ENCODE measurements around the gene KCNJ6. TPM values are rescaled to one million over a fixed set of nuclear protein-coding genes. Genes with fewer than 3 reads are reported as not detected.

KCNJ6 gene
- total and polyA plus RNA-seq, 9 of the 15 experiments (the other 6 are each of a cell fraction or from before 2014, with no cell fraction given) = 0.06 to 0.21 (median 0.13) TPM; not detected in 1

DNA sequence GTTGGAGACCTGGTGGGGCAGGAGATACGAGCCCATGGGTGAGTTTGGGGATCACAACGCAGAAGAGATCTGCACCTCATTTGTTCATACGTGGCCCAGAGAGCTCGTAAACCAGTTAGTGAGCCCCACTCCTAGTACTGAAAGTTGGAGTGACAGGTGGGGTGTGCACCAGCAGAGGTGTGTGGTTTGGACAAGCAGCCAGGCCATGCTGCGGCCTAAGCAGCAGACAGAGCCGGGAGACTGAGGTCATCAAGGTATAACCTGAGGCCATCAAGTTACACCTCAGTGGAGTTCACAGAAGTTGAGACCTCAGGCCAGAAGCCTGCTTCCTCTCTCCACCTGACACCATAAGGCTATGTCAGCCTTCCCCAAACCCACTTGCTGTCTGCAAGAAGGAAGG is 27.6 kb downstream of the KCNJ6 start:
- H4K20me1 ChIP-seq (replicated peaks; ENCODE audit: control insufficient read depth, insufficient read depth, low read length) = no peaks in the 10 kb centered on the region; the same call in 1 of the 2 replicates
- no peak overlapping the region for H3K9ac ChIP-seq (ENCODE audit: insufficient read depth in 1 of 2, low read depth in 2 of 2, low read length in 2 of 2)
- WGBS (ENCODE audit: insufficient coverage, low coverage, missing lambda C conversion rate) = 0% methylated on average over 6 of the region's 6 CpGs
- no TSS peak for BruUV-seq (replicated peaks)
- TF ChIP-seq ESRRA (IDR thresholded peaks at IDR 0.05; ENCODE audit: borderline replicate concordance, low read depth) = no peak
- TF ChIP-seq, protein P1, sequence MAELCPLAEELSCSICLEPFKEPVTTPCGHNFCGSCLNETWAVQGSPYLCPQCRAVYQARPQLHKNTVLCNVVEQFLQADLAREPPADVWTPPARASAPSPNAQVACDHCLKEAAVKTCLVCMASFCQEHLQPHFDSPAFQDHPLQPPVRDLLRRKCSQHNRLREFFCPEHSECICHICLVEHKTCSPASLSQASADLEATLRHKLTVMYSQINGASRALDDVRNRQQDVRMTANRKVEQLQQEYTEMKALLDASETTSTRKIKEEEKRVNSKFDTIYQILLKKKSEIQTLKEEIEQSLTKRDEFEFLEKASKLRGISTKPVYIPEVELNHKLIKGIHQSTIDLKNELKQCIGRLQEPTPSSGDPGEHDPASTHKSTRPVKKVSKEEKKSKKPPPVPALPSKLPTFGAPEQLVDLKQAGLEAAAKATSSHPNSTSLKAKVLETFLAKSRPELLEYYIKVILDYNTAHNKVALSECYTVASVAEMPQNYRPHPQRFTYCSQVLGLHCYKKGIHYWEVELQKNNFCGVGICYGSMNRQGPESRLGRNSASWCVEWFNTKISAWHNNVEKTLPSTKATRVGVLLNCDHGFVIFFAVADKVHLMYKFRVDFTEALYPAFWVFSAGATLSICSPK (IDR thresholded peaks at IDR 0.05; ENCODE audit: borderline replicate concordance) = no peak
- no peak for TF ChIP-seq ELF2 (CRISPR knock-in tag; IDR thresholded peaks at IDR 0.05)
- TF ChIP-seq MAZ (CRISPR knock-in tag; conservative IDR thresholded peaks at IDR 0.05 in 1 of 2, IDR thresholded peaks at IDR 0.05 in 1 of 2) = no peak
- TF ChIP-seq BHLHE40 (IDR thresholded peaks at IDR 0.05; ENCODE audit: low read length) = no peak
- TF ChIP-seq ZNF766 (CRISPR knock-in tag; conservative IDR thresholded peaks at IDR 0.05) = no peak
- TF ChIP-seq, protein P2, sequence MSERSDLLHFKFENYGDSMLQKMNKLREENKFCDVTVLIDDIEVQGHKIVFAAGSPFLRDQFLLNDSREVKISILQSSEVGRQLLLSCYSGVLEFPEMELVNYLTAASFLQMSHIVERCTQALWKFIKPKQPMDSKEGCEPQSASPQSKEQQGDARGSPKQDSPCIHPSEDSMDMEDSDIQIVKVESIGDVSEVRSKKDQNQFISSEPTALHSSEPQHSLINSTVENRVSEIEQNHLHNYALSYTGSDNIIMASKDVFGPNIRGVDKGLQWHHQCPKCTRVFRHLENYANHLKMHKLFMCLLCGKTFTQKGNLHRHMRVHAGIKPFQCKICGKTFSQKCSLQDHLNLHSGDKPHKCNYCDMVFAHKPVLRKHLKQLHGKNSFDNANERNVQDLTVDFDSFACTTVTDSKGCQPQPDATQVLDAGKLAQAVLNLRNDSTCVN (CRISPR knock-in tag; IDR thresholded peaks at IDR 0.05) = no peak
- TF ChIP-seq, protein P3, sequence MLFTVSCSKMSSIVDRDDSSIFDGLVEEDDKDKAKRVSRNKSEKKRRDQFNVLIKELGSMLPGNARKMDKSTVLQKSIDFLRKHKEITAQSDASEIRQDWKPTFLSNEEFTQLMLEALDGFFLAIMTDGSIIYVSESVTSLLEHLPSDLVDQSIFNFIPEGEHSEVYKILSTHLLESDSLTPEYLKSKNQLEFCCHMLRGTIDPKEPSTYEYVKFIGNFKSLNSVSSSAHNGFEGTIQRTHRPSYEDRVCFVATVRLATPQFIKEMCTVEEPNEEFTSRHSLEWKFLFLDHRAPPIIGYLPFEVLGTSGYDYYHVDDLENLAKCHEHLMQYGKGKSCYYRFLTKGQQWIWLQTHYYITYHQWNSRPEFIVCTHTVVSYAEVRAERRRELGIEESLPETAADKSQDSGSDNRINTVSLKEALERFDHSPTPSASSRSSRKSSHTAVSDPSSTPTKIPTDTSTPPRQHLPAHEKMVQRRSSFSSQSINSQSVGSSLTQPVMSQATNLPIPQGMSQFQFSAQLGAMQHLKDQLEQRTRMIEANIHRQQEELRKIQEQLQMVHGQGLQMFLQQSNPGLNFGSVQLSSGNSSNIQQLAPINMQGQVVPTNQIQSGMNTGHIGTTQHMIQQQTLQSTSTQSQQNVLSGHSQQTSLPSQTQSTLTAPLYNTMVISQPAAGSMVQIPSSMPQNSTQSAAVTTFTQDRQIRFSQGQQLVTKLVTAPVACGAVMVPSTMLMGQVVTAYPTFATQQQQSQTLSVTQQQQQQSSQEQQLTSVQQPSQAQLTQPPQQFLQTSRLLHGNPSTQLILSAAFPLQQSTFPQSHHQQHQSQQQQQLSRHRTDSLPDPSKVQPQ (CRISPR knock-in tag; IDR thresholded peaks at IDR 0.05; ENCODE audit: borderline replicate concordance) = no peak
- TF ChIP-seq MBD2 (IDR thresholded peaks at IDR 0.05; ENCODE audit: borderline replicate concordance, low read depth) = no peak
- no peak for TF ChIP-seq SIX5 (IDR thresholded peaks at IDR 0.05; ENCODE audit: borderline replicate concordance in 1 of 2, insufficient read depth in 1 of 2, low read depth in 1 of 2, low read length in 2 of 2)
- TF ChIP-seq GATA2 (CRISPR knock-in tag; IDR thresholded peaks at IDR 0.05) = no peak
- H3K4me2 ChIP-seq (ENCODE audit: insufficient read depth, low read length) = no peak overlapping the region
- H3K4me3 ChIP-seq = no peak overlapping the region
- DNase-seq (ENCODE audit: extremely low read depth in 1 of 4, low spot score in 3 of 4) = no peak
- H3K9me3 ChIP-seq (replicated peaks; ENCODE audit: control insufficient read depth, insufficient read depth, low read depth, low read length) = no peaks in the 10 kb centered on the region
- peaks cover 0 to 5% of the 10 kb centered on the region in 2 experiments; a peak in 1 of 5 replicates for H3K27me3 ChIP-seq (ENCODE audit: control insufficient read depth in 2 of 2, insufficient read depth in 2 of 2, low read length in 2 of 2)
- H3K9me1 ChIP-seq (ENCODE audit: control insufficient read depth, insufficient read depth, low read length) = no peaks in the 10 kb centered on the region
- H3K79me2 ChIP-seq (ENCODE audit: control insufficient read depth, insufficient read depth, low read length) = no peaks in the 10 kb centered on the region
- no peak overlapping the region for H3K27ac ChIP-seq (ENCODE audit: extremely low read depth, low read depth, low read length)
- CTCF ChIA-PET (ENCODE audit: low intra/inter-chr PET ratio) = no interaction called here
- no peaks in the 10 kb centered on the region for H3K36me3 ChIP-seq (ENCODE audit: control insufficient read depth, insufficient read depth, low read length)
- intact Hi-C loops (cut with micrococcal nuclease) (no loop called here), in situ Hi-C loops (cut with MboI) (no loop called here)
- H2AFZ ChIP-seq (ENCODE audit: low read depth, low read length) = no peak overlapping the region
- no peak for FAIRE-seq
- POLR2A ChIA-PET = interaction anchor here (0.6 kb wide), 1 partner anchor 11 kb away, joined by 3 read pairs; no protein-coding TSS in a partner anchor
- ATAC-seq = no peak
- no peaks in the 10 kb centered on the region for H3K4me1 ChIP-seq (replicated peaks in 1 of 2; ENCODE audit: control insufficient read depth in 2 of 2, insufficient read depth in 2 of 2, low read length in 2 of 2)

Measured in K562 (cell line).